ENCODE data around the gene DEAF1.

DEAF1 gene

GRCh38 chr11:701741-702461, 6.9 kb upstream of the DEAF1 start:
- TF ChIP-seq CTCF (IDR thresholded peaks at IDR 0.05; ENCODE audit: borderline replicate concordance, control extremely low read depth, extremely low read depth, insufficient read depth, missing control alignments), result no peak
- in situ Hi-C loops (cut with MboI; ENCODE audit: low sequenced_read_pairs, unreplicated experiment), result no loop called here
- no peak for DNase-seq (ENCODE audit: low spot score)

- no peak for DNase-seq (ENCODE audit: low spot score)
- in situ Hi-C loops (cut with MboI; ENCODE audit: low sequenced_read_pairs, unreplicated experiment), result no loop called here
- no peak for TF ChIP-seq CTCF (IDR thresholded peaks at IDR 0.05; ENCODE audit: borderline replicate concordance, control extremely low read depth, extremely low read depth, insufficient read depth, missing control alignments)
Measured at GRCh38 chr11:699753-700152, 4.7 kb upstream of the DEAF1 start.

- in situ Hi-C loops (cut with MboI; ENCODE audit: low sequenced_read_pairs, unreplicated experiment), result no loop called here
- no peak for DNase-seq (ENCODE audit: low spot score)
- TF ChIP-seq CTCF (IDR thresholded peaks at IDR 0.05; ENCODE audit: borderline replicate concordance, control extremely low read depth, extremely low read depth, insufficient read depth, missing control alignments), result no peak
Measured at GRCh38 chr11:699116-699508, 4.1 kb upstream of the DEAF1 start.

- DNase-seq (ENCODE audit: low spot score), result no peak
- in situ Hi-C loops (cut with MboI; ENCODE audit: low sequenced_read_pairs, unreplicated experiment), result no loop called here
- TF ChIP-seq CTCF (IDR thresholded peaks at IDR 0.05; ENCODE audit: borderline replicate concordance, control extremely low read depth, extremely low read depth, insufficient read depth, missing control alignments), result no peak
Measured at GRCh38 chr11:698493-699115, 3.6 kb upstream of the DEAF1 start.

GRCh38 chr11:697811-698311, 2.8 kb upstream of the DEAF1 start:
- TF ChIP-seq CTCF (IDR thresholded peaks at IDR 0.05; ENCODE audit: borderline replicate concordance, control extremely low read depth, extremely low read depth, insufficient read depth, missing control alignments), result no peak
- DNase-seq (ENCODE audit: low spot score), result no peak
- in situ Hi-C loops (cut with MboI; ENCODE audit: low sequenced_read_pairs, unreplicated experiment), result no loop called here

GRCh38 chr11:696955-697491, 2.0 kb upstream of the DEAF1 start:
- peak; percentile 56 for DNase-seq (ENCODE audit: low spot score)
- in situ Hi-C loops (cut with MboI; ENCODE audit: low sequenced_read_pairs, unreplicated experiment), result no loop called here
- TF ChIP-seq CTCF (IDR thresholded peaks at IDR 0.05; ENCODE audit: borderline replicate concordance, control extremely low read depth, extremely low read depth, insufficient read depth, missing control alignments), result no peak
